K562 (cell line): ENCODE results near the gene TFF2. TPM values are rescaled to one million over a fixed set of nuclear protein-coding genes. Genes with fewer than 3 reads are reported as not detected.

ENCODE experiments used
- ATAC-seq: fragments of 200-7000 bp; cut with Tn5 transposase; 3 replicates; pipeline ENCODE4 v1.9.1; 2020; ENCODE audit warnings: moderate library complexity
- BruUV-seq: library from RNA; stranded (reverse); fragments of 400-500 nt; replicated peaks from 2 replicates; lab custom pipeline; 2021; lab: Mats Ljungman, UMichigan
- CTCF ChIA-PET: fragments of 300-600 bp; formaldehyde crosslinking; extraction: SDS; loops from one replicate; lab custom pipeline; 2021; ENCODE audit warnings: low intra/inter-chr PET ratio; lab: Yijun Ruan, JAX
- POLR2A ChIA-PET: fragments of 300-600, 350-650 bp; sonication (Branson Sonifier 250); formaldehyde crosslinking; extraction: SDS; loops from one replicate; lab custom pipeline; 2021; ENCODE audit warnings: antibody characterized with exemption, inconsistent platforms; lab: Yijun Ruan, JAX
- DNase-seq, 4 experiments: peaks; one replicate each; pipeline versions ENCODE4 v3.0.0 to v3.0.0-alpha.2; 2011 to 2018; ENCODE audit warnings: low spot score in 3 of 4, mixed read lengths in 3 of 4; ENCODE audit errors: extremely low read depth in 1 of 4
- FAIRE-seq: peaks from 2 replicates; lab custom pipeline; 2011; peaks lifted over from hg19 to GRCh38; lab: Jason Lieb, UNC
- H2AFZ ChIP-seq: 2 replicates; pipeline ENCODE4 v1.6.0; 2011; ENCODE audit warnings: low read depth, low read length, control low read depth, inconsistent platforms
- H3K27ac ChIP-seq: fragments of 200-600 bp; 3 replicates; pipeline ENCODE4 v1.8.0; 2011; ENCODE audit warnings: low read depth, mild to moderate bottlenecking, control low read depth, inconsistent platforms, low read length, moderate library complexity, mixed read lengths; ENCODE audit errors: extremely low read depth
- H3K27me3 ChIP-seq, 2 experiments: fragments of 300-600 bp in 1 of 2; 2 replicates in 1 of 2; 3 replicates in 1 of 2; pipeline versions ENCODE4 v1.6.0 to v1.8.0; 2011; ENCODE audit warnings: inconsistent platforms in 2 of 2, low read length in 2 of 2, mild to moderate bottlenecking in 1 of 2, mixed read lengths in 1 of 2, moderate library complexity in 1 of 2; ENCODE audit not compliant: control insufficient read depth in 2 of 2, insufficient read depth in 2 of 2
- H3K36me3 ChIP-seq: fragments of 300-600 bp; 3 replicates; pipeline ENCODE4 v1.8.0; 2011; ENCODE audit warnings: mild to moderate bottlenecking, low read length, inconsistent platforms; ENCODE audit not compliant: control insufficient read depth, insufficient read depth
- H3K4me1 ChIP-seq, 2 experiments: fragments of 200-600 bp in 1 of 2; replicated peaks in 1 of 2; 2 replicates in 1 of 2; 3 replicates in 1 of 2; pipeline versions ENCODE4 v1.5.1 to v1.8.0; 2011; ENCODE audit warnings: inconsistent platforms in 2 of 2, low read length in 2 of 2, mild to moderate bottlenecking in 1 of 2, mixed read lengths in 1 of 2, moderate library complexity in 1 of 2; ENCODE audit not compliant: control insufficient read depth in 2 of 2, insufficient read depth in 2 of 2
- H3K4me2 ChIP-seq: 2 replicates; pipeline ENCODE4 v1.6.1; 2011; ENCODE audit warnings: low read length, control low read depth, inconsistent platforms, mixed read lengths; ENCODE audit not compliant: insufficient read depth
- H3K4me3 ChIP-seq: fragments of 200-600 bp; sonication (generic), shearing (Covaris generic); 2 replicates; pipeline ENCODE4 v1.5.1; 2016; ENCODE audit warnings: control low read depth, inconsistent platforms
- H3K79me2 ChIP-seq: fragments of 200-600 bp; 3 replicates; pipeline ENCODE4 v1.8.0; 2011; ENCODE audit warnings: low read length, inconsistent platforms; ENCODE audit not compliant: control insufficient read depth, insufficient read depth
- H3K9ac ChIP-seq, 2 experiments: 2 replicates each; pipeline versions ENCODE4 v1.6.0 to v1.6.1; 2011; ENCODE audit warnings: low read depth in 2 of 2, low read length in 2 of 2, control low read depth in 1 of 2, inconsistent platforms in 1 of 2, mild to moderate bottlenecking in 1 of 2, mixed read lengths in 1 of 2; ENCODE audit not compliant: insufficient read depth in 1 of 2
- H3K9me1 ChIP-seq: one replicate; pipeline ENCODE4 v1.6.0; 2011; ENCODE audit warnings: inconsistent platforms, mild to moderate bottlenecking, low read length, moderate library complexity; ENCODE audit not compliant: control insufficient read depth, insufficient read depth
- H3K9me3 ChIP-seq: replicated peaks from 2 replicates; pipeline ENCODE4 v1.5.1; 2011; ENCODE audit warnings: low read depth, low read length, inconsistent platforms; ENCODE audit not compliant: control insufficient read depth, insufficient read depth
- H4K20me1 ChIP-seq: replicated peaks from 2 replicates; pipeline ENCODE4 v1.6.1; 2011; ENCODE audit warnings: low read length, inconsistent platforms, mixed read lengths; ENCODE audit not compliant: control insufficient read depth, insufficient read depth
- ARID1B ChIP-seq: fragments of 450-650 bp; IDR thresholded peaks from 2 replicates; pipeline ENCODE4 v1.6.1; 2016; ENCODE audit warnings: antibody characterized with exemption, mild to moderate bottlenecking, inconsistent platforms
- CAMTA2 ChIP-seq: fragments of 250-450 bp; sonication (Bioruptor Pico); conservative IDR thresholded peaks from 2 replicates; pipeline ENCODE4 v1.5.1; 2022
- E2F6 ChIP-seq, 2 experiments: IDR thresholded peaks; 2 replicates each; pipeline ENCODE4 v1.6.1; 2011; ENCODE audit warnings: borderline replicate concordance in 1 of 2, control low read depth in 1 of 2, low read depth in 1 of 2, low read length in 1 of 2, mild to moderate bottlenecking in 1 of 2, mixed read lengths in 1 of 2, moderate library complexity in 1 of 2; ENCODE audit not compliant: insufficient read depth in 1 of 2, insufficient read length in 1 of 2, poor library complexity in 1 of 2, severe bottlenecking in 1 of 2; ENCODE audit errors: extremely low read depth in 1 of 2
- ELK3 ChIP-seq: fragments of 450-650 bp; formaldehyde crosslinking; IDR thresholded peaks from 2 replicates; pipeline ENCODE4 v1.4.0; 2020; ENCODE audit warnings: mild to moderate bottlenecking
- FOXA3 ChIP-seq, 2 experiments: fragments of 450-650 bp in 1 of 2; sonication (generic) in 1 of 2; formaldehyde crosslinking; IDR thresholded peaks in 1 of 2; conservative IDR thresholded peaks in 1 of 2; 2 replicates each; pipeline versions ENCODE4 v1.4.0 to v1.8.0; 2020 to 2022; ENCODE audit warnings: mild to moderate bottlenecking in 2 of 2, missing genetic modification reagents in 1 of 2
- PURB ChIP-seq: sonication (generic); formaldehyde crosslinking; IDR thresholded peaks from 2 replicates; pipeline ENCODE4 v1.9.0; 2021; ENCODE audit warnings: low read depth, mild to moderate bottlenecking, missing genetic modification reagents
- RBM15 ChIP-seq: fragments of 200-400 bp; formaldehyde crosslinking; IDR thresholded peaks from 2 replicates; pipeline ENCODE4 v1.6.1; 2018; ENCODE audit warnings: mild to moderate bottlenecking, low read length, moderate library complexity; ENCODE audit not compliant: insufficient read depth
- RNF2 ChIP-seq: sonication (generic); IDR thresholded peaks from 2 replicates; pipeline ENCODE4 v1.6.1; 2016
- SRSF9 ChIP-seq: fragments of 200-400 bp; formaldehyde crosslinking; IDR thresholded peaks from 2 replicates; pipeline ENCODE4 v1.6.1; 2017; ENCODE audit warnings: low read depth, low read length, borderline replicate concordance
- USF2 ChIP-seq: sonication (generic); formaldehyde crosslinking; IDR thresholded peaks from 2 replicates; pipeline ENCODE4 v1.5.0; 2020; ENCODE audit warnings: missing genetic modification reagents
- ZBTB26 ChIP-seq: fragments of 450-650 bp; formaldehyde crosslinking; IDR thresholded peaks from 2 replicates; pipeline ENCODE4 v1.4.0; 2022; ENCODE audit warnings: missing genetic modification characterization
- ZNF232 ChIP-seq: sonication (generic); formaldehyde crosslinking; IDR thresholded peaks from 2 replicates; pipeline ENCODE4 v1.8.0; 2022; ENCODE audit warnings: mild to moderate bottlenecking, missing genetic modification reagents
- ZNF511 ChIP-seq: sonication (generic); formaldehyde crosslinking; IDR thresholded peaks from 2 replicates; pipeline ENCODE4 v1.8.0; 2022; ENCODE audit warnings: mild to moderate bottlenecking, missing genetic modification reagents
- WGBS: fragments of 100-300 bp; shearing (Covaris generic); methylation state at CpG from one replicate; pipeline ENCODE4 v1.1.6; 2016; ENCODE audit warnings: low coverage, mixed read lengths; ENCODE audit not compliant: insufficient coverage; ENCODE audit errors: missing lambda C conversion rate; 5-methylcytosine and 5-hydroxymethylcytosine counted together
- in situ Hi-C: fragments of 300-500 bp; cut with MboI; formaldehyde crosslinking; loops from 4 replicates; pipeline ENCODE4 v1.15.0; 2018; ENCODE audit warnings: inconsistent platforms, mixed read lengths
- intact Hi-C: fragments of 100-400 bp; cut with micrococcal nuclease; formaldehyde crosslinking; loops from 2 replicates; pipeline ENCODE4 v1.14.2; 2022
- polyA plus RNA-seq, 8 experiments: library from polyadenylated mRNA; depleted of rRNA in 4 of 8; stranded (reverse) in 5 of 8; unstranded in 3 of 8; fragments of >200 nt; fragmentation: Nextera tagmentation in 2 of 8; fragmentation: Illumina TruSeq in 1 of 8; extraction: Ambion mirVana in 2 of 8; extraction: Trizol in 1 of 8; gene quantifications; 2 replicates each; pipeline versions ENCODE4 v1.2.1 to v1.2.3, GENCODE V29; 2011 to 2014; ENCODE audit warnings: inconsistent platforms in 1 of 8, missing spikeins in 1 of 8
- total RNA-seq, 7 experiments: library from RNA; depleted of rRNA in 6 of 7; stranded (reverse); fragments of >200 nt in 6 of 7; fragmentation: Illumina TruSeq in 2 of 7; extraction: Trizol in 2 of 7; gene quantifications; 2 replicates each; pipeline versions ENCODE4 v1.2.1 to v1.2.3, GENCODE V29; 2011 to 2021; ENCODE audit warnings: low replicate concordance in 1 of 7

The TFF2 gene
- total and polyA plus RNA-seq, 9 of the 15 experiments (the other 6 are each of a cell fraction or from before 2014, with no cell fraction given), result not detected

- no TSS peak for BruUV-seq
- Histone ChIP-seq H4K20me1 (0 out of 2 replicates have a peak, but pooled peaks cover 12% of the 10 kb centered on the region), H3K4me3 (no peak overlapping the region), H3K36me3 (no peaks in the 10 kb centered on the region), H3K9me3 (no peaks in the 10 kb centered on the region), H2AFZ (no peak overlapping the region)
- intact Hi-C loops, result no loop called here
- ATAC-seq, result no peak
- CTCF ChIA-PET, result no interaction called here
- TF ChIP-seq USF2 (CRISPR knock-in tag) (no peak), RNF2 (no peak), E2F6 (IDR thresholded peaks at IDR 0.05; ENCODE audit: borderline replicate concordance in 1 of 2, extremely low read depth in 1 of 2, insufficient read depth in 1 of 2, insufficient read length in 1 of 2, low read depth in 1 of 2, low read length in 1 of 2, poor library complexity in 1 of 2, severe bottlenecking in 1 of 2) (no peak), ARID1B (no peak), ELK3 (CRISPR knock-in tag) (no peak), SRSF9 (no peak), RBM15 (no peak), FOXA3 (CRISPR knock-in tag; conservative IDR thresholded peaks at IDR 0.05 in 1 of 2, IDR thresholded peaks at IDR 0.05 in 1 of 2) (no peak), ZNF232 (no peak), PURB (no peak), CAMTA2 (CRISPR knock-in tag) (no peak), ZBTB26 (no peak), ZNF511 (CRISPR knock-in tag) (no peak)
- TF ChIP-seq, all 486 proteins: peak for 0
- no peaks in the 10 kb centered on the region for H3K79me2 ChIP-seq
- FAIRE-seq (no peak), DNase-seq (no peak)
- H3K9me1 ChIP-seq, result no peaks in the 10 kb centered on the region
- H3K4me2 ChIP-seq, result no peak overlapping the region
- H3K27me3 ChIP-seq, result peaks cover 53 to 86% of the 10 kb centered on the region in 2 experiments
- WGBS, result 2% methylated on average over 8 of the region's 8 CpGs
- no peak overlapping the region for H3K27ac ChIP-seq
- POLR2A ChIA-PET, result interaction anchor here (0.7 kb wide), 1 partner anchor 60 kb away, joined by 3 read pairs; no protein-coding TSS in a partner anchor
- no peak overlapping the region for H3K9ac ChIP-seq
- no peaks in the 10 kb centered on the region for H3K4me1 ChIP-seq
- in situ Hi-C loops, result loop anchor here (10.0 kb wide), 1 partner anchor 127 kb away; no protein-coding TSS in a partner anchor
These were observed 33.5 kb downstream of the TFF2 start for GRCh38 chr21:42317341-42317741.
